Omental fat pad (tissue), 4 donors: ENCODE data around the gene FAM171A1. TPM values are rescaled to one million over a fixed set of nuclear protein-coding genes. Genes with fewer than 3 reads are reported as not detected.

Experiments
- ATAC-seq: fragments of 150-250 bp; one replicate; pipeline ENCODE4 v1.9.1; 2016; ENCODE audit warnings: mild to moderate bottlenecking, moderate library complexity; ENCODE audit not compliant: low FRiP score
- DNase-seq: peaks from one replicate; pipeline ENCODE4 v3.0.0-alpha.2; 2019; ENCODE audit warnings: low spot score
- CTCF ChIP-seq, 3 donors: fragments of 450-650 bp; IDR thresholded peaks; one replicate each; pipeline ENCODE4 v1.5.1; 2016 to 2017; ENCODE audit warnings: antibody characterized with exemption in 3 of 3, mild to moderate bottlenecking in 3 of 3, moderate library complexity in 2 of 3
- total RNA-seq, 4 donors: library from RNA; depleted of rRNA; stranded (reverse); fragments of >200 nt; gene quantifications; one replicate each; pipeline ENCODE4 v1.1.0, GENCODE V29; 2016

Gene FAM171A1
- total RNA-seq, 4 donors from 2014 or later: 7.0 to 17.4 (median 15.2) TPM

GRCh38 chr10:15242261-15242840 lies 128.7 kb downstream of the FAM171A1 start:
- no peak for TF ChIP-seq CTCF (IDR thresholded peaks at IDR 0.05)
- ATAC-seq: no peak
- no peak for DNase-seq

GRCh38 chr10:15241306-15241705 lies 129.8 kb downstream of the FAM171A1 start:
- no peak for DNase-seq
- no peak for ATAC-seq
- TF ChIP-seq CTCF (IDR thresholded peaks at IDR 0.05): no peak

- no peak for TF ChIP-seq CTCF (IDR thresholded peaks at IDR 0.05)
- ATAC-seq: no peak
- DNase-seq: no peak
Observed at GRCh38 chr10:15238555-15239335, 132.3 kb downstream of the FAM171A1 start.

- no peak for TF ChIP-seq CTCF (IDR thresholded peaks at IDR 0.05)
Observed at GRCh38 chr10:15237351-15237750, 133.7 kb downstream of the FAM171A1 start.

GRCh38 chr10:15236340-15236739 lies 134.7 kb downstream of the FAM171A1 start:
- no peak for DNase-seq
- ATAC-seq: no peak
- no peak for TF ChIP-seq CTCF (IDR thresholded peaks at IDR 0.05)

More at GRCh38 chr10:15237351-15237750, 133.7 kb downstream of the FAM171A1 start:
- ATAC-seq (no peak), DNase-seq (no peak)

GRCh38 chr10:15232279-15232678 lies 138.8 kb downstream of the FAM171A1 start:
- ATAC-seq (no peak), DNase-seq (no peak)
- TF ChIP-seq CTCF (IDR thresholded peaks at IDR 0.05): no peak

GRCh38 chr10:15231426-15231825 lies 139.7 kb downstream of the FAM171A1 start:
- DNase-seq (no peak), ATAC-seq (no peak)
- TF ChIP-seq CTCF (IDR thresholded peaks at IDR 0.05): no peak
